NCI-H2171 treated with DMSO at 0.1 percent for 48 hours (cell line): ENCODE results near the gene IGFBP5.
A peak's percentile ranks its signal among the peaks of the same experiment; 100 is the strongest.

Source experiments
- DNase-seq: peaks from one replicate; lab custom pipeline; 2025; lab: John Stamatoyannopoulos, UW

Gene IGFBP5

DNA sequence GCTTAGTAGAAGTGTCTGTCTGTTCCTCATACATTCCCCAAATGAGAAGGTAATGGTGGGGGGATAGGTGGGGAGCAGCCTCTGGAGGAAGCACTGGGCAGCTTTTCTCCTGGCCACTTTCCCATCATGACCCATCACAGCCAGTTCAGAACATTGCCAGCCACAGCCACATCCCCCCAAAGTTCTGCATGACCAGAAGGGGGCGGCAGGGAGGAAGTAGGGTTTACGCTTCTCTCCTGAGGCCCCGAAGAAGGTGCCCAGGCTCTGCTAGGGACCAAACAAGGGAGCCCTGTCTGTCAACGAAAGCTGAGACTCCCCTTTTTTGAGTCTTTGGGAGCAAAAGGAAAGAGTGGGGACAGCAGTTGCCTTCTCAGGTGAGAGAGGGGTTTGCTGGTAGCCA lies 7.7 kb downstream of the IGFBP5 start:
- DNase-seq = no peak

DNA sequence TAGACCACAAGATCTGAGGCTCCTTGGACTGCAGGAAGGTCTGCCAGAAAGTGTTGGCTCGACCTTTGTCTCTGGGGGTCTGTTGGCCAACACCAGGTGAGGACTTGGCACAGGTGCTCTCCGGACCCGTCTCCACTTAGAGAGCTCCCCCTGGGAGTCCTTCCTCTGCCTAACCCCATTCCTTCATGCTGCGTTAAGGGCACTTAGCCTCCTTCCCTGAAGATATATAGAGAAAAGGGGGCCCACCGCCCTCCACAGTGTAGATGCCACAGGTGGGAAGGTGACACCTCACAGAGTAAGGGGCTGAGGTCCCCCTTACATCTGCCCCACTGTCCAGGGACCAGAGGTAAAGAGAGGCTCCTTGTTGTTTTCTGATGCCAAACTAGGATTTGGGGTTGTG lies 8.2 kb downstream of the IGFBP5 start:
- DNase-seq = no peak

DNA sequence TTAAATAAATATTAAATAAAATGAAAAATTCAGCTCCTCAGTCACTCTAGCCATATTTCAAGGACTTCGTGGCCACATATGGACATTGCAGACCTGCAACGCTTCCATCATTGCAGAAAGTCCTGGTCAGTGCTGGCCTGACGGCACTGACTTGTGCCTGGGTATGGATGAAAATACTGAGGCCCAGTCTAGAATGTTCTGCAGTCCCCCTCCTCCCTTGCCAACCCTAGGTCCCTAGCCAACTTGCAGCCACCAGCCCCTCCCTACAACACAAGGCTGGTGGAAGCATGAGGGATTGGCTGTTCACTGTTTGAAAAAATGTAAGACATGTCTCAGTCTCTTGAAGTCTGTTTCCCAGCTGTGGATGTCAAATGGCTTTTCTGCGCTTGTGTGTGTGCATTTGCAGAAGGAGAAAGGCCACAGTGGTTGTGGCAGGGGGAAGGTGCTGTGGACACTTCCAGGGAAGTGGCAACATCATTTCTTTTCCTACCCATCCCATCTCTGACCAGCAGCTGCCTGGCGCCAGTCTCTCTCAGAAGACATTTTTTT lies 9.9 kb downstream of the IGFBP5 start:
- no peak for DNase-seq

DNA sequence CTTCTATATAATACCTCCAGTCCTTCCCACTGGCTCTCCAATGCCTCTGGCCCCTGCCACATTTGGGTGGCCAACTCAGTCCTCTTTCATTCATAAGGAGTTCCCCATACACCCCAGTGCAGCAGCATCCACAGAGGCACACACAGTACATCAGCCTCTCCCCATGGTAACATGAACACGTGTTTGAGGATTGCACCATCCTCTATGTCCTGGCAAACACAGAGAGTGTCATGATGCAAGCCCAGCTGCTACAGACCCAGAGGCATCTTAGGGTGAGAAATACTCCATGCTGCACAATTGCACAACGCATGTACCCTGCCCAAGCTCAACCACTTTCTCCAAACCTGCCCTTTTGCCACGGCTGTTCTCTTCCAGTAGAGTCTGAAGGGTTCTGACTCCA lies 11.5 kb downstream of the IGFBP5 start:
- peak; percentile 13 for DNase-seq

DNA sequence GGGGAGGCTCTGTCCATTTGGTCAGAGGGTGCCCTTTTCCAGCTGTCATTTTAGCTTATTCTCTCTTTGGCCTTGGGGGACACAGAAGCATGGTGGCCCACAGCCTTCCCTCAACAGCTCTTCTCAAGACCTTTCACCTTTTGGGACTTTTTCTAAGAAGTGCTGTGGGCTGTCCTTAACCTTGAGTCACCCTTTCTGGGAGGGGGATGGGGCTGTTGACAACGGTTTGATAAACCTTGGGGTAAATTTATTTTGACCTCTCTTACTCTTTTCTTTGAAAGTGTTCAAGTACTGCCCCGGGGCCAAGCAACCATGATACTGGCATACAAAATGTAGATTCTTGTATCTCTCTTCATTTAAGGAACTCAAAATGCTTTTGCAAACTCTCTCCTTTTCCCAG lies 13.7 kb downstream of the IGFBP5 start:
- DNase-seq = no peak

DNA sequence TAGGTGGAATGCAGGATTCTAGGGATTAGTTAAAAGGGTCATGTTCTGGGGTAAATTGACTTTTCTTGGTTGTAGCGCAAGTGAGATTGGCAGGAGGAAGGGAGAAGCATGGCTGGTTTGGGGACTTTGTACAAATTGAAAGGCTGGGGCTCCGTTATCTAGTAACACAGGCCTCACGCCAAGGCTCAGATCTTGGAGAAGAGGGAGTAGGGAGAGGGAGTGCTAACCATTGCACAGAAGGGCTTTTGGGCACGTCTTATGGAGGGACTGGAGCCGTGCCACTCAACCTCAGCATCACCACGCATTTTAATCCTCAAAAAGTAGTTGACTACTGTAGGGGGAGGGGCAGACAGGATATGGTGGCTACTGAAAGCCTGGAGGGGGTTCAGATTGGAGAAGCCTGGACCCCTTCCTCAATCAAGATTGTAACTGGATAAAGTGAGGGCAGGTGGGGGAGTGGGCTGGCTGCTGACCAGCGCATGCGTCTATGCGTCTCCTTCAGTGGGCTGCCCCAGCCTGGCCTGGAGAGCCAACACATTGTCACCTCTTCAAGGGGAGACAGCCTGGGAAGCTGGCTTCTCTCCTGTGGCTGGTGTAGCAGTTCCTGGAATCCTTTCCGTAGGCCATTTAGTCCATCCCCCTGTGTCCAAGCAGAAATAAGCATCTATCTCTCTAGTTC lies 14.3 kb downstream of the IGFBP5 start:
- DNase-seq = no peak

DNA sequence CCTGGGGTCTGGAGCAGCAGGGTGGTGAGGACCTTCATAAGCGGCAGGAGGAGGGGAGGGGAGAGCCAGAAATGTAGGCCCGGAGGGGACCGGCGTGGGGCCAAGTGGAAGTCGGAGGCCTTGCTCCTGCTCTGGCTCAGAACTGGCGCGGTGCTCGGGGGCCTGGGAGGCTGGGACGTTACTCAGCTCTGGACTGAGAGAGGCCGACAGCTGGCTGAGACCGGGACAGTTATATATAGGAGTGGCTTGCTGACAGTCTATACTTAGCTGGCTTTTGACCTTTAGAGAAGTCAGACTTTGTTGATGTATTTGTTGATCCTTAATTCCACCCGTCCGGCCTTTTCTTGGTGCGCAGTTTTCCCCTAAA lies 15.7 kb downstream of the IGFBP5 start:
- DNase-seq = no peak

DNA sequence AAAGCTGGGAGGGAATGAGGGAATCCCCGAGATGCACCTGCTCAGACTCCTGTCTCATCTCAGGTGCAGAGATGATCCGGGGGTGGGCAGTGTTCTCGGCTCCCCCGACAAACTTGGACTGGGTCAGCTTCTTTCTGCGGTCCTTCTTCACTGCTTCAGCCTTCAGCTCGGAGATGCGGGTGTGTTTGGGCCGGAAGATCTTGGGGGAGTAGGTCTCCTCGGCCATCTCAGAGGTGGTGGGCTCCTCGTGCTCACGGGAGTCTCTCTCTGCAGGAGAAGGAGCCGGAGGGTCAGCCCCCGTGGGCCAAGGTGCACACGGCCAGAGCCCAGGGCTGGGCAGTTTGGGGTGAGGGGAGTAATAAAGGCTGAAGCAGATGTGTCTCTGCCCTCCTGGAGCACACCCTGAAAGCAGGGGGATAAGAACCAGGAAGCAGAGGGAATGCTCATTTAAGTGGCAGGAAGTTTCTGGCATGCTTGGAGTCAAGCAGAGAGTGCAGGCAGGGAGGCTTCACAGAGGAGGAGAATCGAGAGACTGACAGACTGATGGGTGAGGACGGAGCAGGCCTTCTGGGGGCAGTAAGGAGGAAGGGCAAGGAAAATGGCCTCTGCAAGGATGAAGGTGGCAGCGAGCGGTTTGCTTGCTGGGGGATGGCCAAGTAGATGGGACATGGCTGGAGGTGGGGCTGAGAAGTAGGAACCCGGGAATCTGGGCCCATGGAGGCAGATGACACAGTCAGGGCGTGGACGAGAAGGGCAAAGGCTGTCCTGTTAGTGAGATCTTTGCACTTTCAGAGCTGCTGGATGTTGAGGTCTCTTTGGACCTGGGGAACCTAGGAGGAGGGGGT lies 16.3 kb downstream of the IGFBP5 start:
- DNase-seq = no peak

DNA sequence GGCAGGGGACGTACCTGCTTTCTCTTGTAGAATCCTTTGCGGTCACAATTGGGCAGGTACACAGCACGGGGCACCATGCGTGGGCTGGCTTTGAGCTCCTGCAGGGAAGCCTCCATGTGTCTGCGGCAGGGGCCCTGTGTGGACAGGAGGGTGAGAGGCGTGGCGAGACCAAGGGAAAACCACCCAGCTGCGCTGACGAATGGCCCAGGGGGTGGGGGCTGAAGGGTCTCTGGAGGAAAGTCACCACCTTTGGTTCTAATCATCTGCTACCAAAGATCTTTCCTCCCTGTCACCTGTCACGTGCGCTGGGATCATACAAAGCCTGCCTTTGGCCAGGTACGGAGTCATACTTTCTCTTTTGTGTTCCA lies 17.3 kb downstream of the IGFBP5 start:
- no peak for DNase-seq

DNA sequence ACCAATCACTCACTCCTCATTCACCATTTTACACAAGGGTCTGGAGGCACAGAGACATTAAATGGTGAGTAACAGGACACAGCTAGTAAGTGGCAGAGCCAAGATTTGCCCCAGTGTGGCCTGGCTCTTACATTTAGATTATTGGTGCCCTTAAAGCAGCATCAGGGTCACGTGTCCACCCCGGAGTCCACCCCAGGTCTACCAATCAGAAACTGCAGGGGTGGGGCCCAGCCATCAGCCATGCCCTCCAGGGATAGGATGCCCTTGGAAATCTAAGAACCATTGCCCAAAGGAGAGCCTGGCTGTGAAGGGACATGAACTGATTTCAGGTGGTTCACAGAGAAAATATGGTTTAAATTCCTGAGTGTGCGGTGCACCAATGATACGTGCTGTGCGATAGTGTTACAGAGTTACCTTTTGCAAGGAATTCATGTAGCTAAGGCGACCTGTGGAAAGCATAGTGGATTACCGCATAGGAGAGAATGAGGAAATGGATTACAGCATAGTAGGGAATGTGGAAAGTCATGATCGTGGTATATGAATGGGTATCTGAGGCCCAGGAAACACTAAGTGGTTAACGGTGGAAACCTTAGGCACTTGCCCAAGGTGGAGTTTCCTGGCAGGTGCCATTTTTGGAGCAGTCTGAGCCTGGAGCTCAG lies 17.8 kb downstream of the IGFBP5 start:
- no peak for DNase-seq

DNA sequence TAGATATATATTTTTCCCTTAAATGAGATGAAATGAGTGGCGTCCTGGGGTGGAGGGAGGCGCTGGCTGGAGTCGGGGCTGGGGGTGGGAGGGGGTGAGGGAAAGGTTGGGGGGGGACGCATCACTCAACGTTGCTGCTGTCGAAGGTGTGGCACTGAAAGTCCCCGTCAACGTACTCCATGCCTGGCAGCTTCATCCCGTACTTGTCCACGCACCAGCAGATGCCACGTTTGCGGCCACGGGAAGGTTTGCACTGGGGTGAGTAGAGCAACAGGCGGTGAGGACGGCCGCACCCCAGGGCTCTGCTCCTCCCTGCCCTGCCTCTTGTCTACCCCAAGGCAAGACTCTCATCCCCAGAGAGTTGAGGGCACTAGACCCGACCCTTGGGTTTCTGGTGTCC lies 18.7 kb downstream of the IGFBP5 start:
- DNase-seq = no peak

DNA sequence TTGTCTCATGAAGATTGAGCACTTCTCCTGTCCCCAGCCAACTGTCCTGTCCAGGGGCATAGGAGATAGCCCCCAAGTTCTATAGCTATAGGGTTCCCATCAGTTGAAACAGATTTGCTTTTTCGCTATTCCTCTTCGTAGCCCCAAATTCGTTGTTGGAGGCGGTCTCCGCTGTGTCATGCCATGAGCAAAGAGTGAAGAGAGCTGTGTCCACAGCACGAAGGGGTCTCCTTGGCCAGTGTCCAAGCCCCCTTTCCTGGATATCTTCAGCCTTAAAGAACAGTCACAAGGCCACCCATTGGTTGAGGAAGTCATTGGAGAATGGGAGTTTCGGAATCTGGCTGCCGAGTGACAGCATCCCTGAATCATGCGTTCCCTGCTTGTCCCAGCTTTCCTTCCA lies 21.0 kb downstream of the IGFBP5 start:
- no peak for DNase-seq

DNA sequence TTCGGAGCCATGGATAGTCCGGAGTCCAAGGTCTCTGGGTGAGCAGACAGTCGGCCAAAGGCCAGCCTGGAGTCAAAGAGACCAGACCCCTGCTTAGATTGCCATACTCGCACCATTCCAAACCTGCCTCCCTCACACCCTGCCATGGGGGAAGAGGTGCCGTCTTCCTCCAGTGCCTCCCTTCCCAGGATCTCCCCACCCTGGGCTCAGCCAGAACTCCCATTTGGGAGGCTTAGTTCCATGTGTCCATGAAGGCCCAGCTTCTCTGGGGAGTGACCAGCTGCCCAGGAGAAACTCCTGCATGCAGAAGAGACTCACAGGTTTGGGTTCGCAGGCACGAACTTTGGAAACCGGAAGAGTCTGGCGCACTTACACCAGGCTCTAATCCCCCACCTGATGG lies 21.7 kb downstream of the IGFBP5 start:
- DNase-seq = no peak

DNA sequence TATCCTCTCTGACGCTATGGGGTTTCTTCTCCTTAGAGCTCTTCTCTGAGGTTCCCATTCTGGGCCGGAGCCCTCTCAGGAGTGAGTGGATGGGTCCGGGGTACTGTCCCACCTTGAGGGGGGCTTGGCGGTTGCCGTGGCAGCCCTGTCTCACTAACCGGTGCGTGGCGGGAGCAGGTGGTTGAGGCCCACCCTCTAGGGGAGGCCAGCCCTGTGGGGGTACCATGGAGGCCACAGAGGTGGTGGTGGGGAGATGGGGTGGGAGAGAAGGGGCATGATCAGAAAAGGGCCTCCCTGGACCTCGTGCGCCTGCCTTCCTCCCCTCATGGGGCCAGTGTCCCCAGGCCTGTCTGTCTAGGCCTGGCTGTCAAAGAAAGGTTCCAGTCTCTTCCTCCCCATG lies 22.3 kb downstream of the IGFBP5 start:
- no peak for DNase-seq

DNA sequence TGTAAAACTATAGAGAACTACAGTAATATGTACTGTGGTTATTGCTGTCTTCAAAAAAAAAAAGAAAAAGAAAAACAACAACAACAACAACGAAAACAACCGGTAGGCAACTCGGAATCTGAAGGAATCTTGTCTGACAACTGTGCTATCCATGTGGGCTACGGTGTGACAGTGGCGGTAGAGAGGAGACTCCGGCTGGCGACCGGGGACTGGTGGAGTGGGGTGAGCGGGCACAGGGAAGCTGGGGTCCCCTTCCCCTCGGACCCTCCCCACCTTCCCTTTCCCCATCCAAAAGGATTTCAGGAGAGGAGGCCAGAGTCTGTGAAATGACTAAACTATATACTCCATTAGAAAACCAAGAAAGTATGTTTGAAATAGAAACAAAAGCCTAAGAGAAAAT lies 22.9 kb downstream of the IGFBP5 start:
- no peak for DNase-seq

DNA sequence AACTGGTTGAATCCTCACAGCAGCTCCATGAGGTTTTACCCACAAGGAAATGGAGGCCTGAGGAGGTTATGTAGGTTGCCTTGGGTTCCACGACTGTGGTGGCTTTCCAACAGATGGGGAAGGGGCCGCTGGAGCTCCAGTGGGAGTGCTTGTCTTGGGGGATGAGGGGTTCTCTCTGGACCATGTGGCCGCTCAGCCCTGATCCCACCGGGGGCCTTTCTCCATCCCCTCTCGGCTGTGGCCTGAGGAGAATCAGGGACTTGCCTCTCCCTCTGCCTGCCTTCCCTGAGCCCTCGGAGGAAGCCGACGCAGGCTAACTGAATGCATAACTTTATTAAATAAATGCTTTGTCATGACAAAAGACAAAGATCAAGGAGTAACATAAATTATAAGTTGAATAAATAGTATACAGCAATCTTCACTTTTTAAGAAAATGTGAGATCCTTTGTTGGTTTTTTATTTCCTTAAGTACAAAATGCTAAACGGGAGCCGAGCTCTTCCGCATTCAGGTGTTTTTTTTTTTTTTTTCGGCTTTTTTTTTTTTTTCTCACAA lies 23.5 kb downstream of the IGFBP5 start:
- DNase-seq = no peak

DNA sequence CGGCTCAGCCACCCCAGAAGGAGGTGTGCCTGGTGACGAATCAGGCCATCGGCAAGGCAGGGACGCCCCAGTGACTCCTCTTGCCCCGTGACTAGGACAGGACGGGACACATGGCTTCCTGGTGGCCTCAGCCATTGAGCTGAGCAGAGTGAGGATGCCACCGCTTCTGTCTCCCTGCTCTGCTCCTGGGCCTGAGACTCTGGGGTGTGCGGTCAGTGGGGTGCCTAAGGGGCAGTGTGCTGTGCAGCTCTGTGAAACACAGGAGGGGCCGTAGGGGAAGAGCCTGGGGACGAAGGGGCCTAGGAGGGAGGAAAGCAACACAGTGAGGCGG lies 24.3 kb downstream of the IGFBP5 start:
- no peak for DNase-seq

DNA sequence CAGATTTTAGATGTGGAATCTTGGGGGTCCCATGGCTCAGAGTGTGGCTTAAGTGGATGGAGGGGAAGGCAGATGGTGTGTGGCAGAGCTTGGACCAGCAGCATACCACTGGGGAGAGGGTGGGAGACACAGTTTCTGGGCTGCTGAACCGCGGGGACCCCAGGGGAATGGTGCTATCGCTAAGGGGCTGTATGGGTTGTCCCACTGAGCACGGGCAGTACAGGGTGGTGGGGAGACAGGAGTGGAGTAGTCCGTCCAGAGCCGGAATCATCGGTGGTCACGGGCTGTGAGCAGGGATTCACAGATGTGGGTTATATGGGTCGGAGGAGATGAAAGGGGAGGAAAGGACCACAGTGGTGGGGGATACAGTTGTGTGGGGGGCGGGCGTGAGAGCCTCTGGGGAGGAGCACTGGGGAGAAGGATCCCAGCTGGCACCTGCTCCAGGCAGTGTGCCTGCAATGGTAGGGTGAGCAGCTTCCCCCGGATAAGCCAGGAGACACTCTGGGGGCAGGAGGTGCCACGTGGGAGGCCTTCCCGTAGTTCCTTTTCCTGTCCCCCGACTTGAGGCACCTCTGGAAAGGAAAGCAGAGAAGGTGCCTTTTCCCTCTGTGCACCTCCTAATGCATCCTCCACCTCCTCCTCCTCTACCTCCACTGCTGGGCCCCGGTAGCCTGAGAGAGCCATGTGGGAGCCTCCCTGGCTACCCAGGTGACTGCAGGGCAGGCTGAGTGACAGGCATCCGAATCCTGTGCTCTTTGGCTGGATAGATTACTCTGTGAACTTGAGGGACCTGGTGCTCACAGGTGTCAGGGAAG lies 24.9 kb downstream of the IGFBP5 start:
- no peak for DNase-seq

DNA sequence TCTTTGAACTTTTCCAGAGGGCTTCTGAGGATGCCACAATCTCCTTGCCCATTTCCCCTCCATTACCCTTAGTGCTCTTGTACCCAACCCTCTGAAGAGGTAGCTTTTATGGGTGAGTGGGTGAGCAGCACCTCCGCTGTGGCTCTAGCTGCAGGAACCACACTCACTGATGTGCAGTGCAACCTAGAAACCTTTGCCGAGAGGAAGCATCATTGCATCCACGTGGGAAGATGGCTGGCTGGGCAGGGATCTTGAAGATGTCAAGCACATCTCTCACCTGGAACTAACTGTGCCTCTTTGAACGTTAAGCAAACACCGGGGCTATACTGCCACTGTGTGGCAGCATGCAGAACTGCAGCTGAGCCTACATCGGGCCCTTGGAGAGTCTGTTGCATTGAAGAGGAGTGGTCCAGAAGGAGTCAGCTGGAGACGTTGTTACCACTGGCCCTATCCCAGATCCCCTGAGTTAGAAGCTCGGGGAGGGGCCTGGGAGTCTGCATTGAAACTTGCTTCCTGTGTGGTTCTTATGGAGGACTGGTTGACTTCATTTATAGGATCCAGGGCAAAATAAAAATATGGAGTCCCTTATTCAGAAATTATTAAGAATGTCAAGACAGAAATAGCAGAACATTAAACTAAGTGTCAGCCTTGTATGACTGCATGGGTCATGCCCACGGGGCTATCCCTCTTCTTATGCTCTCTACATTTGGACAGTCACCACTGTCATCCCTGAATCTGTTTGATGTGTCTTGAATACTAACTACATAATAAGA lies 28.7 kb downstream of the IGFBP5 start:
- peak; percentile 85 for DNase-seq

DNA sequence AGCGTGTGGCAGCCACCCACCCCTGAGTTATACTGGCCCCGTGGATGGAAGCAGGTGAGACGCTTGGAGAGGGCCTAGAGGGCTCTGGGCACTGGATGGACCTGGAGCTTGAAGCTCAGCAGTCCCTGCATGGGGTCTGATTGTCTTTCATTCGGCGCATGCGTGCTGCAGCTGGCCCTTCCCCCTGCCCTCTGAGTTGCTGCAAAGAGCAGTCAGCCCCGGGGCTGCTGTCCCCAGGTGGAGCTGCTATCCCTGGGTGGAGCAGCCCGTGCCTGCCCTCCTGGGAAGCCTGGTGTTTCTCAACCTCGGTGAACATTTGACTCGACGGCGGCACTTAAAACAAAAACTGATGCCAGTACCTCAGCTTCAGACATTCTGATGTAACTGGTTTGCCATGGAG lies 29.6 kb downstream of the IGFBP5 start:
- DNase-seq = peak; percentile 87

DNA sequence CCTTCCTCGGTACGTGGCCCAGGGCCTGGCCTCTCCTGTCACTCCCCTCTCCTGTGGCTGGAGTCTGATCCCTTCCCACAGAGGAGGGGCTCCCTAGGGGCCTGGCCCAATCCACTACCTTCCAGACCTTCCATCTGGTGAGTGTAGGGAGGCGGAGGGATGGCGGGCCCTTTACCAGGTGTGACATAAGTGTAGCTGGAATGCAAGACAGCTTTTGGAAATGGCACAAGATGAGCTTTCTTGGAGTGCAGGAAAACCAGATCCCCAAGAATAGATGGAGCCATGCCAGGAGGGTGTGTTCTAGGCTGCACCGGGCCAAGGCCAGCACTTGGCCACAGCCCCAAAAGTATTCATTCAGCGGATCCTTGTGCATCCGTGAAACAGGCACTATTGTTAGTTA lies 30.1 kb downstream of the IGFBP5 start:
- DNase-seq = peak; percentile 92
